Measurements from ENCODE around the gene PNPLA6.

DNA sequence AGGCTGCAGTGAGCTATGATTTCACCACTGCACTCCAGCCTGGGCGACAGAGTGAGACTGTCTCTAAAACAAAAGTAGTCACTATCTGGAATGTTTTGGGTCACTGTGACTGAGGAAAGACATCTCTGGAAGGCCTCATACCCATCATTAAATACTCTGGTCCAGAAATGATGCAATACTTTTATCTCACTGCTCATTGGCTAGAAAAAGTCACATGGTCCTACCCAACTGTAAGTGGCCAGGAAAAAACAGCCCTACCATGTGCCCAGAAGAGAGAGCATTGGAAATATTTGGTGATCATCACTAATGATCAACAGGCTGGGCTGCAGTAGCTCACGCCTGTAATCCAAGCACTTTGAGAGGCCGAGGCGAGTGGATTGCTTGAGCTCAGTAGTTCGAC, 29.8 kb downstream of the PNPLA6 start:
- TF ChIP-seq EZH2 (IDR thresholded peaks at IDR 0.05) (no peak), POLR2AphosphoS5 (IDR thresholded peaks at IDR 0.05; ENCODE audit: borderline replicate concordance, low read depth, low read length) (no peak), FOXP2 (optimal IDR thresholded peaks at IDR 0.05; ENCODE audit: control extremely low read depth, extremely low read length, insufficient read depth) (no peak)
